NCI-H2227 (cell line): ENCODE results near the gene EPHB1.

ENCODE experiments used
- DNase-seq: peaks from one replicate; lab custom pipeline; 2025; ENCODE audit not compliant: unreplicated experiment; lab: John Stamatoyannopoulos, UW

Gene EPHB1

GRCh38 chr3:134877788-134878187, 82.7 kb downstream of the EPHB1 start:
- DNase-seq: no peak

- no peak for DNase-seq
Measured at GRCh38 chr3:134879990-134880389, 84.9 kb downstream of the EPHB1 start.

- DNase-seq: no peak
Measured at GRCh38 chr3:134880431-134880830, 85.4 kb downstream of the EPHB1 start.

- DNase-seq: no peak
Measured at GRCh38 chr3:134881305-134881704, 86.2 kb downstream of the EPHB1 start.

GRCh38 chr3:134883697-134884385, 88.8 kb downstream of the EPHB1 start:
- DNase-seq: no peak

- DNase-seq: no peak
Measured at GRCh38 chr3:134885877-134886621, 91.0 kb downstream of the EPHB1 start.

GRCh38 chr3:134886991-134887390, 91.9 kb downstream of the EPHB1 start:
- no peak for DNase-seq

- no peak for DNase-seq
Measured at GRCh38 chr3:134887536-134887935, 92.5 kb downstream of the EPHB1 start.

GRCh38 chr3:134892326-134892725, 97.3 kb downstream of the EPHB1 start:
- DNase-seq: no peak

- peak; percentile 17 for DNase-seq
Measured at GRCh38 chr3:134892761-134893160, 97.7 kb downstream of the EPHB1 start.

- DNase-seq: no peak
Measured at GRCh38 chr3:134894533-134894932, 99.5 kb downstream of the EPHB1 start.

- DNase-seq: no peak
Measured at GRCh38 chr3:134895181-134895580, 100.1 kb downstream of the EPHB1 start.

GRCh38 chr3:134896141-134896540, 101.1 kb downstream of the EPHB1 start:
- DNase-seq: no peak

GRCh38 chr3:134896696-134897095, 101.6 kb downstream of the EPHB1 start:
- no peak for DNase-seq

- DNase-seq: no peak
Measured at GRCh38 chr3:134897391-134898141, 102.5 kb downstream of the EPHB1 start.

GRCh38 chr3:134898181-134898754, 103.2 kb downstream of the EPHB1 start:
- no peak for DNase-seq

GRCh38 chr3:134899786-134900185, 104.7 kb downstream of the EPHB1 start:
- no peak for DNase-seq

- no peak for DNase-seq
Measured at GRCh38 chr3:134900482-134900881, 105.4 kb downstream of the EPHB1 start.

GRCh38 chr3:134901461-134901860, 106.4 kb downstream of the EPHB1 start:
- DNase-seq: no peak

- no peak for DNase-seq
Measured at GRCh38 chr3:134903837-134904236, 108.8 kb downstream of the EPHB1 start.

GRCh38 chr3:134904241-134904771, 109.2 kb downstream of the EPHB1 start:
- no peak for DNase-seq
